SU-DHL-6 (cell line): ENCODE measurements around the gene LINGO1.

ENCODE experiments used
- EZH2phosphoT487 ChIP-seq: fragments of 200-600 bp; sonication (generic), shearing (Covaris generic); conservative IDR thresholded peaks from 2 replicates; pipeline ENCODE4 v1.6.1; 2018; ENCODE audit warnings: mild to moderate bottlenecking, antibody characterized with exemption, low read length, moderate library complexity, mixed read lengths
- TF ChIP-seq, protein P1 (sequence below): fragments of 200-600 bp; sonication (generic); IDR thresholded peaks from one replicate; pipeline ENCODE4 v1.5.1; 2017; ENCODE audit warnings: antibody characterized with exemption, mild to moderate bottlenecking, low read length, moderate library complexity; ENCODE audit not compliant: insufficient read depth, poor library complexity, severe bottlenecking

- TF ChIP-seq, protein P1, sequence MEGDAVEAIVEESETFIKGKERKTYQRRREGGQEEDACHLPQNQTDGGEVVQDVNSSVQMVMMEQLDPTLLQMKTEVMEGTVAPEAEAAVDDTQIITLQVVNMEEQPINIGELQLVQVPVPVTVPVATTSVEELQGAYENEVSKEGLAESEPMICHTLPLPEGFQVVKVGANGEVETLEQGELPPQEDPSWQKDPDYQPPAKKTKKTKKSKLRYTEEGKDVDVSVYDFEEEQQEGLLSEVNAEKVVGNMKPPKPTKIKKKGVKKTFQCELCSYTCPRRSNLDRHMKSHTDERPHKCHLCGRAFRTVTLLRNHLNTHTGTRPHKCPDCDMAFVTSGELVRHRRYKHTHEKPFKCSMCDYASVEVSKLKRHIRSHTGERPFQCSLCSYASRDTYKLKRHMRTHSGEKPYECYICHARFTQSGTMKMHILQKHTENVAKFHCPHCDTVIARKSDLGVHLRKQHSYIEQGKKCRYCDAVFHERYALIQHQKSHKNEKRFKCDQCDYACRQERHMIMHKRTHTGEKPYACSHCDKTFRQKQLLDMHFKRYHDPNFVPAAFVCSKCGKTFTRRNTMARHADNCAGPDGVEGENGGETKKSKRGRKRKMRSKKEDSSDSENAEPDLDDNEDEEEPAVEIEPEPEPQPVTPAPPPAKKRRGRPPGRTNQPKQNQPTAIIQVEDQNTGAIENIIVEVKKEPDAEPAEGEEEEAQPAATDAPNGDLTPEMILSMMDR: no peak
- no peak for TF ChIP-seq EZH2phosphoT487
These were observed 12.4 kb downstream of the LINGO1 start for GRCh38 chr15:77620297-77620696.
